Upper lobe of right lung (tissue), 1 donor: Measurements from ENCODE around the gene RAD52. TPM values are rescaled to one million over a fixed set of nuclear protein-coding genes. Genes with fewer than 3 reads are reported as not detected.

Experiments used
- ATAC-seq: fragments of 200-7000 bp; cut with Tn5 transposase; one replicate; pipeline ENCODE4 v1.9.1; 2020; ENCODE audit warnings: mild to moderate bottlenecking, moderate library complexity
- DNase-seq: peaks from one replicate; pipeline ENCODE4 v3.0.0-alpha.2; 2020
- H3K27ac ChIP-seq: fragments of 200-600 bp; one replicate; pipeline ENCODE4 v1.8.0; 2022
- H3K27me3 ChIP-seq: fragments of 200-600 bp; one replicate; pipeline ENCODE4 v1.8.0; 2022; ENCODE audit warnings: mild to moderate bottlenecking
- H3K36me3 ChIP-seq: fragments of 200-600 bp; one replicate; pipeline ENCODE4 v1.8.0; 2022
- H3K4me1 ChIP-seq: fragments of 200-600 bp; one replicate; pipeline ENCODE4 v1.8.0; 2022
- H3K4me3 ChIP-seq: fragments of 200-600 bp; one replicate; pipeline ENCODE4 v1.8.0; 2022; ENCODE audit warnings: mild to moderate bottlenecking
- H3K9me3 ChIP-seq: fragments of 200-600 bp; one replicate; pipeline ENCODE4 v1.8.0; 2022
- CTCF ChIP-seq: fragments of 200-600 bp; IDR thresholded peaks from one replicate; pipeline ENCODE4 v1.8.0; 2022; ENCODE audit warnings: antibody characterized with exemption
- intact Hi-C: fragments of 100-400 bp; cut with DNase I; formaldehyde crosslinking; loops from one replicate; pipeline ENCODE4 v1.11.0; 2022
- total RNA-seq: library from RNA; stranded (reverse); fragmentation: NEBNext Ultra II Directional; extraction: Animal tissue kit (Norgen Biotek cat#: 25700); gene quantifications from one replicate; pipeline ENCODE4 v1.2.1, GENCODE V29; 2021
- donor health status: DM: no; HTN: yes; CAD: no; lungs with severe emphysema.

RAD52 gene
- total RNA-seq, 1 donor from 2014 or later: 13.3 TPM

- TF ChIP-seq CTCF: no peak
- Histone ChIP-seq H3K36me3 (peaks cover 7% of the 10 kb centered on the region), H3K4me3 (no peak overlapping the region), H3K27ac (no peak overlapping the region), H3K27me3 (no peaks in the 10 kb centered on the region), H3K9me3 (no peaks in the 10 kb centered on the region), H3K4me1 (peaks cover 10% of the 10 kb centered on the region)
- intact Hi-C loops: no loop called here
- DNase-seq (no peak), ATAC-seq (no peak)
Observed at GRCh38 chr12:946631-947030, 2.9 kb downstream of the RAD52 start.

GRCh38 chr12:946212-946611 is 3.3 kb downstream of the RAD52 start:
- TF ChIP-seq CTCF: no peak
- no peaks in the 10 kb centered on the region for H3K9me3 ChIP-seq
- H3K36me3 ChIP-seq: peaks cover 7% of the 10 kb centered on the region
- DNase-seq: no peak
- peaks cover 10% of the 10 kb centered on the region for H3K4me1 ChIP-seq
- no peak overlapping the region for H3K4me3 ChIP-seq
- intact Hi-C loops: no loop called here
- no peak for ATAC-seq
- H3K27ac ChIP-seq: no peak overlapping the region
- H3K27me3 ChIP-seq: no peaks in the 10 kb centered on the region

GRCh38 chr12:944211-944610 is 5.3 kb downstream of the RAD52 start:
- peaks cover 10% of the 10 kb centered on the region for H3K4me1 ChIP-seq
- H3K27me3 ChIP-seq: no peaks in the 10 kb centered on the region
- intact Hi-C loops: no loop called here
- H3K27ac ChIP-seq: no peak overlapping the region
- TF ChIP-seq CTCF: no peak
- H3K36me3 ChIP-seq: peaks cover 15% of the 10 kb centered on the region
- H3K9me3 ChIP-seq: no peaks in the 10 kb centered on the region
- no peak for ATAC-seq
- H3K4me3 ChIP-seq: no peak overlapping the region
- DNase-seq: no peak

GRCh38 chr12:943051-943450 is 6.4 kb downstream of the RAD52 start:
- Histone ChIP-seq H3K27ac (no peak overlapping the region), H3K9me3 (no peaks in the 10 kb centered on the region), H3K4me3 (no peak overlapping the region), H3K36me3 (peaks cover 15% of the 10 kb centered on the region), H3K4me1 (peaks cover 3% of the 10 kb centered on the region), H3K27me3 (no peaks in the 10 kb centered on the region)
- no peak for TF ChIP-seq CTCF
- DNase-seq (no peak), ATAC-seq (no peak)
- intact Hi-C loops: no loop called here

- Histone ChIP-seq H3K36me3 (peaks cover 15% of the 10 kb centered on the region), H3K4me1 (no peaks in the 10 kb centered on the region), H3K27me3 (no peaks in the 10 kb centered on the region), H3K4me3 (no peak overlapping the region), H3K9me3 (no peaks in the 10 kb centered on the region), H3K27ac (no peak overlapping the region)
- DNase-seq (no peak), ATAC-seq (no peak)
- intact Hi-C loops: no loop called here
- no peak for TF ChIP-seq CTCF
Observed at GRCh38 chr12:938810-939209, 10.7 kb downstream of the RAD52 start.
